Measurements from ENCODE around the gene DRAM2. TPM values are rescaled to one million over a fixed set of nuclear protein-coding genes. Genes with fewer than 3 reads are reported as not detected.
A peak's percentile ranks its signal among the peaks of the same experiment; 100 is the strongest.

Gene DRAM2
- total and polyA plus RNA-seq, 2 of the 13 experiments (the other 11 are each of a cell fraction or from before 2014, with no cell fraction given) = 33.2 to 123 TPM

- peak; percentile 79 for TF ChIP-seq ZNF143 (CRISPR knock-in tag; IDR thresholded peaks at IDR 0.05)
- no peak for TF ChIP-seq TBX3 (IDR thresholded peaks at IDR 0.05; ENCODE audit: borderline replicate concordance)
- TF ChIP-seq ZBTB44 (CRISPR knock-in tag; IDR thresholded peaks at IDR 0.05) = no peak
- peak; percentile 63; the same call in 1 of the 2 replicates for TF ChIP-seq ZBTB26 (CRISPR knock-in tag; IDR thresholded peaks at IDR 0.05; ENCODE audit: borderline replicate concordance)
- no peak for TF ChIP-seq ZNF276 (CRISPR knock-in tag; IDR thresholded peaks at IDR 0.05; ENCODE audit: low read depth)
- no peak for TF ChIP-seq NFAT5 (CRISPR knock-in tag; IDR thresholded peaks at IDR 0.05)
- TF ChIP-seq IRF1 (CRISPR knock-in tag; IDR thresholded peaks at IDR 0.05; ENCODE audit: low read depth) = no peak
- no peak for TF ChIP-seq ARID3A (IDR thresholded peaks at IDR 0.05; ENCODE audit: low read depth, low read length)
- peak; percentile 79 for TF ChIP-seq SAP130 (CRISPR knock-in tag; IDR thresholded peaks at IDR 0.05; ENCODE audit: low read depth)
- no peak for TF ChIP-seq ZBTB39 (CRISPR knock-in tag; IDR thresholded peaks at IDR 0.05)
- TF ChIP-seq DPF2 (CRISPR knock-in tag; IDR thresholded peaks at IDR 0.05; ENCODE audit: borderline replicate concordance, low read depth) = no peak
- TF ChIP-seq RFX3 (CRISPR knock-in tag; IDR thresholded peaks at IDR 0.05) = no peak
Measured at GRCh38 chr1:111139956-111140679, at the start of gene DRAM2, which contains the start of gene CEPT1 (continued).
